Rectal smooth muscle tissue (tissue), 1 donor: ENCODE measurements around the gene EHBP1.

ENCODE experiments used
- H3K27ac ChIP-seq: one replicate; pipeline ENCODE4 v1.7.0; 2013; ENCODE audit warnings: low read depth, low read length, inconsistent platforms
- H3K27me3 ChIP-seq: one replicate; pipeline ENCODE4 v1.7.0; 2013; ENCODE audit warnings: low read length; ENCODE audit not compliant: control insufficient read depth, insufficient read depth
- H3K36me3 ChIP-seq: one replicate; pipeline ENCODE4 v1.7.0; 2013; ENCODE audit warnings: low read length; ENCODE audit not compliant: control insufficient read depth, insufficient read depth
- H3K4me1 ChIP-seq: one replicate; pipeline ENCODE4 v1.7.0; 2013; ENCODE audit warnings: low read length; ENCODE audit not compliant: control insufficient read depth, insufficient read depth
- H3K4me3 ChIP-seq: one replicate; pipeline ENCODE4 v1.7.0; 2013; ENCODE audit warnings: low read length
- H3K9ac ChIP-seq: one replicate; pipeline ENCODE4 v1.7.0; 2013; ENCODE audit warnings: low read length

Gene EHBP1

GRCh38 chr2:62672601-62673000, 32.9 kb upstream of the EHBP1 start:
- no peaks in the 10 kb centered on the region for H3K36me3 ChIP-seq
- no peak overlapping the region for H3K9ac ChIP-seq
- H3K27me3 ChIP-seq = no peaks in the 10 kb centered on the region
- H3K4me1 ChIP-seq = peaks cover 25% of the 10 kb centered on the region
- no peak overlapping the region for H3K4me3 ChIP-seq
- peak overlapping the region; percentile 49 for H3K27ac ChIP-seq

DNA sequence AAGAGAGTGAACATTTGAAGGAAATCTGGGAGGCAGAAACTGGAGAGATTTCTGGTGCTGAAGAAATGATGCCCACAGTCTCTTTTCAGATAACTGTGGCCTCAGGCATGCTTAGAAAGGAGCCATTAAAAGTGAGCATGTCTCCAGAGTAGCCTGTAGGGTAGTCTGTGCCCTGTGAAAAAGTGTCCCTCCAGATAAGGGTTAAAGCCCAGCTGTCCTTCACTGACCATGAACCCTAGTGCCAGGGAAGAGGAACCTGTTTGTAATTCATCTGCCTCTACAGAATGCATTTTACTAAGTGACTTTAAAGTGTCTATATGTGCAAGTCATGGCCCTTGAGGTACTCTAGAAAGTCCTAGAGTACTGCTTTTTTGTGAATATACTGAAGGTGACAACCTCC, 30.5 kb upstream of the EHBP1 start:
- Histone ChIP-seq H3K27ac (no peak overlapping the region), H3K36me3 (no peaks in the 10 kb centered on the region), H3K27me3 (no peaks in the 10 kb centered on the region), H3K4me3 (no peak overlapping the region), H3K9ac (no peak overlapping the region), H3K4me1 (peaks cover 25% of the 10 kb centered on the region)

GRCh38 chr2:62685256-62685655, 20.3 kb upstream of the EHBP1 start:
- Histone ChIP-seq H3K27ac (no peak overlapping the region), H3K36me3 (no peaks in the 10 kb centered on the region)

GRCh38 chr2:62686012-62686685, 19.4 kb upstream of the EHBP1 start:
- H3K27ac ChIP-seq = no peak overlapping the region
- H3K27me3 ChIP-seq = no peaks in the 10 kb centered on the region
- no peak overlapping the region for H3K4me3 ChIP-seq
- no peak overlapping the region for H3K9ac ChIP-seq
- no peaks in the 10 kb centered on the region for H3K36me3 ChIP-seq
- H3K4me1 ChIP-seq = no peaks in the 10 kb centered on the region

More at GRCh38 chr2:62685256-62685655, 20.3 kb upstream of the EHBP1 start:
- Histone ChIP-seq H3K9ac (no peak overlapping the region), H3K4me1 (no peaks in the 10 kb centered on the region), H3K27me3 (no peaks in the 10 kb centered on the region), H3K4me3 (no peak overlapping the region)

DNA sequence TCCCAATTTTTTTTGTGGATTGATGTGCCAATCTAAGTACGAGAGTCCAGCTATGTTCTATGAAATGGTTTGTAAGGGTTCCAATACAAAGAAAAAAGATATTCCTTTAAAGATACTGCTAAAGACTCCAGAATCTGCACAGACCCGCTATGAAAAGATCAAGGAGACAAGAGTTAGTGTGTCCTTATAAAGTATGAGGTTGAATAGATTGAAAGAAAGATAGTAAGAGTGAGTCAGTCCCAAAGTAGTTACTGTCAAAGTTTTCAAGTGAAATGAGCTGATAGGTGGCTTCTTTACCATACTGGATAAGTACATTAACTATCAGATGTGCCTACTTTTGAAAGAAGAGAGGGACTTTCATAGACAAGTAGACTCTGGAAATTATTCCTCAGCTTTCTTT, 17.9 kb upstream of the EHBP1 start:
- H3K27ac ChIP-seq = no peak overlapping the region
- no peaks in the 10 kb centered on the region for H3K36me3 ChIP-seq
- H3K27me3 ChIP-seq = no peaks in the 10 kb centered on the region
- H3K4me3 ChIP-seq = no peak overlapping the region
- H3K4me1 ChIP-seq = no peaks in the 10 kb centered on the region
- no peak overlapping the region for H3K9ac ChIP-seq

GRCh38 chr2:62688771-62689170, 16.7 kb upstream of the EHBP1 start:
- H3K9ac ChIP-seq = no peak overlapping the region
- no peaks in the 10 kb centered on the region for H3K27me3 ChIP-seq
- H3K4me1 ChIP-seq = no peaks in the 10 kb centered on the region
- H3K27ac ChIP-seq = no peak overlapping the region
- no peaks in the 10 kb centered on the region for H3K36me3 ChIP-seq
- H3K4me3 ChIP-seq = no peak overlapping the region

DNA sequence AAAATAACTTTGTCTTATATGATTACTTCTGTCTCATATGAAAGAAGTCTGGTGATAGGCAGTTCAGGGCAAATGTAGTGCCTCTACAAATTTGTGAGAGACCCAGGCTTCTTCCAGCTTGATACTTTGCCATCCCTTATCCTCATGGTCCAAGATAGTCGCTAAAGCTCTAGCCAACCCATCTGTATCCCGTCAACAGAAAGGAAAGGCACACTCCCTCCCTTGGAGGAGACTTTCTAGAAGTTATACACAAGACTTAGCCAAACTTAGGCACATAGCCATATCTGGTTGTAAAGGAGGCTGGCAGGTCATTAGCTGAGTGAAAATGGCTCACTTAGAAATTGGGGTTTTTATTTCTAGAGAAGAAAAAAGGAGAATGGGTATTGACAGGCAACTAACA, 14.3 kb upstream of the EHBP1 start:
- Histone ChIP-seq H3K27ac (no peak overlapping the region), H3K27me3 (no peaks in the 10 kb centered on the region), H3K4me3 (no peak overlapping the region), H3K9ac (no peak overlapping the region), H3K4me1 (no peaks in the 10 kb centered on the region), H3K36me3 (no peaks in the 10 kb centered on the region)

DNA sequence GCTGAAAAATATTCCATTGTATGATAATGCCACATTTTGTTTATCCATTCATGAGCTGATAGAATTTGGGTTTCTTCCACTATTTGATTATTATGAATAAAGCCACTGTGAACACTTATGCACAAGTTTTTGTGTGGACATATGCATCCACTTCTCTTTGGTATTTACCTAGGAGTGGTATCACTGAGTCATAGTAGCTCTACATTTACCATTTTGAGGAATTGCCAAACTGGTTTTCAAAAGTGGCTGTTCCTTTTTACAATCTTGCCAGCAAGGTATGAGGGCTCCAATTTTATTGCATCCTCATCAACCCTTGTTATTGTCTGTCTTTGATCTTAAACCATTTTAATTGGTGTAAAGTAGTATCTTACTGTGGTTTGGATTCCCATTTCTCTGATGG, 13.3 kb upstream of the EHBP1 start:
- Histone ChIP-seq H3K4me1 (no peaks in the 10 kb centered on the region), H3K4me3 (no peak overlapping the region), H3K27me3 (no peaks in the 10 kb centered on the region)

GRCh38 chr2:62698653-62699052, 6.9 kb upstream of the EHBP1 start:
- no peaks in the 10 kb centered on the region for H3K36me3 ChIP-seq
- H3K4me3 ChIP-seq = no peak overlapping the region
- H3K27me3 ChIP-seq = no peaks in the 10 kb centered on the region
- no peak overlapping the region for H3K9ac ChIP-seq
- no peak overlapping the region for H3K27ac ChIP-seq
- peaks cover under 1% of the 10 kb centered on the region for H3K4me1 ChIP-seq

More for the DNA sequence above, 13.3 kb upstream of the EHBP1 start:
- no peak overlapping the region for H3K9ac ChIP-seq
- H3K27ac ChIP-seq = no peak overlapping the region
- H3K36me3 ChIP-seq = no peaks in the 10 kb centered on the region

GRCh38 chr2:62704654-62705006, 883 bp upstream of the EHBP1 start:
- peaks cover 7% of the 10 kb centered on the region for H3K4me1 ChIP-seq
- H3K27me3 ChIP-seq = no peaks in the 10 kb centered on the region
- H3K36me3 ChIP-seq = no peaks in the 10 kb centered on the region
- H3K4me3 ChIP-seq = peak overlapping the region; percentile 94
- peak overlapping the region; percentile 45 for H3K9ac ChIP-seq
- peak overlapping the region; percentile 91 for H3K27ac ChIP-seq

- Histone ChIP-seq H3K4me1 (peaks cover 7% of the 10 kb centered on the region), H3K9ac (peak overlapping the region; percentile 28), H3K36me3 (peaks cover 4% of the 10 kb centered on the region), H3K27me3 (no peaks in the 10 kb centered on the region), H3K27ac (peak overlapping the region; percentile 80), H3K4me3 (peak overlapping the region; percentile 94)
Observed at GRCh38 chr2:62705859-62706720, 577 bp downstream of the EHBP1 start.

DNA sequence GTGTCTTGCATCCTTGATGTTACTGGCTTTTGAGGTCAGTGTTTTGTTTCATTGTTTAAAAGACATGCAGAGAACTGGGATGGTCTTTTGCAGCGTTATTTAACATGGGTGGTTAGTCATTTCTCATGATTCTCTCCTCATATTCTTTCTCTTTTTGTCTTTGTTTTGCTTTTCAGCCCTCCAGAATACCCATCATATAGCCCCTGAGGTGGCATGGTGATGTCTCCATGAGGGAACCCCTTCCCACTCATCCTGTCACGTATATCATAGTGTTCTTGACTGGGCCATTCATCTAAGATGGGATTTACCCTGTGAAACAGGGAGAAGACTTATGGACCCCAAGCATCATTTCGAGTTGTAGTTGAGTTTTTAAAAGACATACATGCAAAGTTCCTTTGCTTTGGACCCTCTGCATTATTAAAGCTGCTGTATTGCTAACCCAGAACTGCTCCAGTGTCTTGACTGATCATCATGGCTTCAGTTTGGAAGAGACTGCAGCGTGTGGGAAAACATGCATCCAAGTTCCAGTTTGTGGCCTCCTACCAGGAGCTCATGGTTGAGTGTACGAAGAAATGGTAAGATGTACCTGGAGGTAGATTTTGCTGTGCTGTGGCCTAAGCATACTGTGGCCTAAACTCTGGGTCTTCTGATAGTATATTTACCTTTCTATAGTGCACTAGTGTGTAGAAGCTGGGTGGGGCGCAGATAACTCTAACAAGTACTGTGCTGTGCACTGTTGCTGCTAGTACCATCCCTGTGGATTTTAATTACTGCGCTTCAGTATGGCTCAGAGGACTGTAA, 1.4 kb downstream of the EHBP1 start:
- Histone ChIP-seq H3K9ac (no peak overlapping the region), H3K4me3 (peak overlapping the region; percentile 94), H3K4me1 (peaks cover 7% of the 10 kb centered on the region), H3K27me3 (no peaks in the 10 kb centered on the region), H3K36me3 (peaks cover 10% of the 10 kb centered on the region), H3K27ac (peak overlapping the region; percentile 80)
